CD4-positive, alpha-beta T cell treated with Interleukin-1 beta for 1 hour (primary cell): ENCODE data around the gene CCDC90B.
"Not testable (repeated sequence)": the region's sequence is repeated elsewhere in the genome, so short reads cannot be mapped to it uniquely, and the experiment has no call there.

Experiments
- DNase-seq, 2 donors: peaks; one replicate each; pipeline ENCODE4 v3.0.0-alpha.2; 2020 to 2022

Gene CCDC90B

GRCh38 chr11:83285151-83285770 is 906 bp downstream of the CCDC90B start:
- DNase-seq: no peak

GRCh38 chr11:83284501-83285150 is 1.5 kb downstream of the CCDC90B start:
- DNase-seq: no peak

GRCh38 chr11:83282084-83282716 is 4.0 kb downstream of the CCDC90B start:
- DNase-seq: no peak

GRCh38 chr11:83280256-83280655 is 5.9 kb downstream of the CCDC90B start:
- DNase-seq: no peak

GRCh38 chr11:83278351-83278750 is 7.8 kb downstream of the CCDC90B start:
- no peak for DNase-seq

GRCh38 chr11:83275888-83276641 is 10.1 kb downstream of the CCDC90B start:
- no peak for DNase-seq

GRCh38 chr11:83272627-83273026 is 13.5 kb downstream of the CCDC90B start:
- no peak for DNase-seq

- not testable (repeated sequence) for DNase-seq
Measured at GRCh38 chr11:83271734-83272133, 14.4 kb downstream of the CCDC90B start.

GRCh38 chr11:83269080-83269479 is 17.1 kb downstream of the CCDC90B start:
- DNase-seq: not testable (repeated sequence)

- no peak for DNase-seq
Measured at GRCh38 chr11:83265331-83265730, 20.8 kb downstream of the CCDC90B start.

GRCh38 chr11:83259559-83259958 is 26.6 kb downstream of the CCDC90B start:
- no peak for DNase-seq

GRCh38 chr11:83257761-83258168 is 28.4 kb downstream of the CCDC90B start:
- DNase-seq: no peak

- no peak for DNase-seq
Measured at GRCh38 chr11:83256602-83257340, 29.4 kb downstream of the CCDC90B start.

- no peak for DNase-seq
Measured at GRCh38 chr11:83255366-83255765, 30.8 kb downstream of the CCDC90B start.

GRCh38 chr11:83252941-83253340 is 33.2 kb downstream of the CCDC90B start:
- DNase-seq: no peak

GRCh38 chr11:83252266-83252665 is 33.9 kb downstream of the CCDC90B start:
- DNase-seq: no peak

GRCh38 chr11:83249972-83250593 is 36.1 kb downstream of the CCDC90B start:
- DNase-seq: peak; percentile 11 to 40

- DNase-seq: no peak
Measured at GRCh38 chr11:83249445-83249844, 36.7 kb downstream of the CCDC90B start.

GRCh38 chr11:83241291-83241946 is 44.7 kb downstream of the CCDC90B start:
- DNase-seq: peak in 1 of 2 donors; percentile 11

GRCh38 chr11:83238111-83238510 is 48.1 kb downstream of the CCDC90B start:
- no peak for DNase-seq

GRCh38 chr11:83235825-83236224 is 50.3 kb downstream of the CCDC90B start:
- no peak for DNase-seq

- no peak for DNase-seq
Measured at GRCh38 chr11:83223457-83223856, 62.7 kb downstream of the CCDC90B start.
